ENCODE data around the gene RNASE13.
A peak's percentile ranks its signal among the peaks of the same experiment; 100 is the strongest.
"Not testable (repeated sequence)": the region's sequence is repeated elsewhere in the genome, so short reads cannot be mapped to it uniquely, and the experiment has no call there.

The RNASE13 gene

GRCh38 chr14:21022686-21023085 is 11.9 kb downstream of the RNASE13 start:
- no peak for DNase-seq (ENCODE audit: low spot score)

DNA sequence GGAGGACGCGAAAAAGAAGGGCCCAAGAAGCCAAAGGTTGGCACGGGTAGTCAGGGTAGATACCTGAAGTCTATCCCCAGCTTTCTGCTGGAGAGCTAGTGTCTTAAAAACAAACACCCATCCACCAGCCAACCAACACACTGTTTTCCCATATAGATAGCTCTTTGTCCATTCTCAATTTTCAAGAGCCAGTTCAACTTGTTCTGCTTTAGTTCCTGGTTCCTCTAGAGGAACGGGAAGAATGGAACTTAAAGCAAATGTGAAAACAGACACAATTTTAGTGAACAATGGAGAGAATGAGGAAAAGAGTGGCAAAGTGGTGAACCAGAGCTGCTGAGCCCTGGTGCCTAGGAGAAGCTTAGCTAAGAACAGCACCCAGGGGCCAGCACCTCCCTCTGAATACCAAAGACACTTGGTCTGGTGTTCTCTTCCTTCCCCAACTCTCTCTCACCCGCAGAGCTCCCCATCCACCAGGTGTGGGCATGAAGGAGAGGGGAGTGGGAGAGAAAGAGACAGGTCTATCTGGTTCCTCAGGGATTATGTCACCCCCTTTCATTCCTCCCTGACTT is 13.5 kb downstream of the RNASE13 start:
- DNase-seq (ENCODE audit: low spot score) = no peak

DNA sequence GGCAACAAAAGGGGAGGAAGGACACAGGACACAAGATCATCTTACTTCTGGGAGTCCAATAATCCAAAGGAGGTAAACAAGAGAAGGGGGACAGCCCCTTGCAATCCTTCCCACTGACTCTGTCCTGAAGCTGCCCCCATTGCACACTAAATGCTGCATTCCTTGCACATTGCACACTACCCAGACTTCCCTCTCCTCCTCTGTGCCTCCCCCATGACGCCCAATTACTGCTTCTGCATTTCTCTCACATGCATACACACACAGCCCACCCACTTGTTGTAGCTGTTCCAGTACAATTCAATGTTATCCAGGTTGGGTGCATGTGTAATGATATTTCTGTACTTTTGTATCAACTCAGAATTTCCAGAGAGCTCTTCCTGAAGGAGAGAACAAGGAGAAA is 15.2 kb downstream of the RNASE13 start:
- no peak for DNase-seq (ENCODE audit: low spot score)

DNA sequence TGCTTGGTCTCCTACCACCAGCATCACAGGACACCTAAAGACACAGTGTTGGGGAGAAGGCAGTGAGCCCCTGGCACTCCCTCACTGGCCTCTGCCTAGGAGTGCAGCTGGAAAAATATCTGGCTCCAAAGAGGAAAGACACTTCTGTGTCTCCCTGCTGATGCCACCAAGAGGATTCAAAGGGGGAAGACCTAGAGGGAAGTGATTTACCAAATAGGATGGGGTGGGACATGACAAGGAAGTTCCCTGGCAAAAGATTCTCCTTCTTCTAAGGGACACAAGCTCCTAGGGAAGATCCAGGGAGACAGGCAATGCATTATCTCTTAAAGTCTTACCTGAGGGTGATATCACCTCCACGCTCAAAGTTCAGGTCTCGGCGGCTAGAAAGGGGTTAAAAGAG is 15.8 kb downstream of the RNASE13 start:
- DNase-seq (ENCODE audit: low spot score) = no peak

- no peak for DNase-seq (ENCODE audit: low spot score)
Measured at GRCh38 chr14:21018286-21018685, 16.3 kb downstream of the RNASE13 start.

DNA sequence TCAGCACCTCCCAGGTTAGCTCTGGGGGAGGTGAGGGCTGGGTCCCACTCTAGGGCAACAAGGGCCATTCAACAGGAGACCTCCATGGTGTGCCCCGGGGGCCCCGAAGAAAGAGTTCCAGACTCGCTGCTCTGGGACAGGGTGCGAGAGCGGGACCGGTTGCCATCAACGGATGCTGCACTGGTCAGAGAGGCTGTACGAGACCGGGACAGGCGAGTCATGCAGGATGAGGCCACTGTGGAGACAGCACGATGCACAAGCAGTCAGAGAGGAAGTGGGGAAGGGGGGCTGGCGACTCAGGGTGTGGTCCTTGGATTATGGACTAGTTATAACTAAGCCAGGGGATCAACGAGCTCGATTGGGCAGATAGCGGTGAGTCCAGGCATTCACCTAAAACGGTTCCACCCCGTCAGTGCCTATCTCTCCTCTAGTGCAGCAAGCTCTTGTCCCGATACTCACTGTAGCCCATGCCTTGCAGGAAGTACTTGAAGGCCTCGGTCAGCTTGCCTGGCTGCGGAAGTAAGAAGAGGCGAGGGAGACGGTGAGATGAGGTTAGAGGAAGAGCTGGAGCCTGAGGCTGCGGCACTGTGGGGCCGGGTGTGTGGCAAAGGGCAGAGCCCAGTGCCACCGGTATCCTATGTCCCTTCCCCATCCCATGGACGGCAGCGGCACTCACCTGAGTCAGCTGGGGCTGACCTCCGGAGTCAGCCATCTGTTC is 16.9 kb downstream of the RNASE13 start:
- no peak for DNase-seq (ENCODE audit: low spot score)

GRCh38 chr14:21016413-21017190 is 18.0 kb downstream of the RNASE13 start:
- no peak for DNase-seq (ENCODE audit: low spot score)

- DNase-seq (ENCODE audit: low spot score) = no peak
Measured at GRCh38 chr14:21015312-21015711, 19.3 kb downstream of the RNASE13 start.

DNA sequence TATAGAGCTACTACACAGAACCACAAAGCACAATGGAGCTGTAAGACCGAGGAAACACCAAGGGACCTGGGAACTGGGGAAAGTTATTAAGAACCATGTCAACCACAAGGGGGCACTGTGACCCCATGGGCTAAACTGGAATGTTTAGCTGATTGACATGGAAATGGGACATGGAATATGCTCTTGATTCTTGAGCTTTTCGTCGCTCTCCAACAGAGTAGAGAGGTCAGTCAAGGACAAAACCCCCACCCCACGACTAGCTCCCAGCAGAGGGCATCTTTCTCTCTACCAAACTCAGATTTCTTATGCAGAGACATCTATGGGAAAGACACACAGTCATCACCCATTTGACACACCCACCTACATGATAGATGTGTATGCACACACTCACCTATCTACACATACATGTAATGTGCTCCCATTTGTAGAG is 19.8 kb downstream of the RNASE13 start:
- DNase-seq (ENCODE audit: low spot score) = peak; percentile 94

DNA sequence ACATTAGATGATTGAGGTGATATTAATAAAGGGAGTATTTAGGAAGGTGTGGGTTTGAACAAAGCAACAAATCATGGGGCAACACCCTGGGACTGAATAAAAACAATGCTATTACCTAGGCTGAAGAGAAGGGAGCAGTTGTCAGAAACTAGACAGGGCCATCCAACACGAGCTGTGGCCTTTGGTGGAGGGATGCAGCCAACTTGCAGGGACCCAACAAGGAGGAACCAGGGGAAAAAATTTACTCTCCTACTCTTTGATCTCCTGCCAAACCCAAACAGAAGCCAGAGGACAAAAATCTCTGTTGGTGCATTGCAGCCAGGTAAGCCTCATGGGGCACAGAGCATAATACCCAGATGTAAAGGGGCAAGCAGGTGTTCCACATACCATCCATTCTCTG is 23.5 kb downstream of the RNASE13 start:
- no peak for DNase-seq (ENCODE audit: low spot score)

- not testable (repeated sequence) for DNase-seq (ENCODE audit: low spot score)
Measured at GRCh38 chr14:21009721-21010120, 24.9 kb downstream of the RNASE13 start.

GRCh38 chr14:21003788-21004346 is 30.7 kb downstream of the RNASE13 start:
- DNase-seq (ENCODE audit: low spot score) = no peak

DNA sequence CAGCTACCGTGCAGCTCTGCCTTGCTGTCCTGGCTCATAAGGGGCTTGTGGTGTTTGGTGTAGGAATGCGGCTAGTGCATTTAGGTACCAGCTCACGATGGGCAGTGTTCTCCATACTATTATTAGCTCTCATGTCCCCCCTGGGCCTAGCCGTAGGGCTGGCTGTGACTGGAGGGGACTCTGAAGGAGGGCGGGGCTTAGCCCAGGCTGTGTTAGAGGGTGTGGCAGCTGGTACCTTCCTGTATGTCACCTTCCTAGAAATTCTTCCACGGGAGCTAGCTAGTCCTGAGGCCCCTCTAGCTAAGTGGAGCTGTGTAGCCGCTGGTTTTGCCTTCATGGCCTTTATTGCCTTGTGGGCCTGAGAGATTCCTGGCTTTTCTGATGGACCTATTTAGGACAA is 33.4 kb downstream of the RNASE13 start:
- DNase-seq (ENCODE audit: low spot score) = no peak

- no peak for DNase-seq (ENCODE audit: low spot score)
Measured at GRCh38 chr14:20999591-20999990, 35.0 kb downstream of the RNASE13 start.

DNA sequence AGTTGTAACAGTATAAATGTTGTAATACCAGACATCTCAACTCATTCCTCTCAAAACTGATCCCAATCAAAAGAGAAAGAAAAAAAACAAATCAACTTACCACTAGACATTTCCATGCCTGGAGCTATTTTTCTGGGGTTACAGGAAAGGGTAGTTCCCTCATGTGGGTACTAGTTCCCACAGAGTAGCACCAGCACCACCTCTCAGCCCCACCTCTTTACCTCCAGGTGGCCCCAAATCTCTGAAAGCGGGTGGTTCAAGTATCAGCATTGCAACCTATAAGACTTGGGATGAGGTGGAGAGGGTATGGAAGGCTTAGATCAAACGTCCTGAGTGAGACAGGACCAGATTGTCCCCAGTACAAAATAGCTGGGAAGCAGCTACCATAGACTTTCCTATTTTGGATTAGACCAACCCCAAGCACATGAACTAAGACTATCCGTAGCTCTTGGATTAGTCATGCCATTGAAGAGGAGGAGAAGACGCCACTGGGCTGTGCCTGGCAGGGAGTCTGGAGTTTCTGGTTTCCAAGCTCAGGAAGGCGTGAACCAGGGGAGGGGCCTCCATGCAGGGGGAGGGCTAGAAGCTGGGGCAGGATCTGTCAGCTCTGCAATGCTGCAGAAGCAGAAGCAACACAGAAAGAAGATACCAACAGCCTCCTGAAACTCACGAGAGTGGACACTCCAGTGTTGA is 35.8 kb downstream of the RNASE13 start, which contains the start of gene SLC39A2:
SLC39A2 (plus strand) TSS at position 620 of the 693 bp plus-strand sequence. CDS start 154 bp downstream, outside the sequence.
- no peak for DNase-seq (ENCODE audit: low spot score)

GRCh38 chr14:20998139-20998538 is 36.5 kb downstream of the RNASE13 start:
- DNase-seq (ENCODE audit: low spot score) = no peak

DNA sequence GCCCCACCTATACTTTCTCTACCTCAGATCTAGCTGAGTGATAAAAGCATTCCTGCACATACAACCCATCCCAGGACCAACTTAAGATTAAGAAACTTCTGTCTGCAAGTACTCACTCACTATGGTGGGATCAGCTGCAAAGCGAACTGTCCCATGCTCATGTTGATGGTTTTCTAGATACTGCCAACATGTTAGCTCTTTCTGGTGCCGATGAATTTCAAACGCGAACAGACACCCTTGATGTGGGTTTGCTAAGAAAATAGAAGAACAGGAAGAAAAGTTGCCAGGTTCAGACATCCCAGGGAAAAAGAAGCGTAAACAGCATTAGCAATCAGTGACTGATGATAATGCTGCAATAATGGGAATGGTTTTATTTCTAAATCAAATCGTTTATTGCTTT is 37.0 kb downstream of the RNASE13 start:
- DNase-seq (ENCODE audit: low spot score) = no peak

DNA sequence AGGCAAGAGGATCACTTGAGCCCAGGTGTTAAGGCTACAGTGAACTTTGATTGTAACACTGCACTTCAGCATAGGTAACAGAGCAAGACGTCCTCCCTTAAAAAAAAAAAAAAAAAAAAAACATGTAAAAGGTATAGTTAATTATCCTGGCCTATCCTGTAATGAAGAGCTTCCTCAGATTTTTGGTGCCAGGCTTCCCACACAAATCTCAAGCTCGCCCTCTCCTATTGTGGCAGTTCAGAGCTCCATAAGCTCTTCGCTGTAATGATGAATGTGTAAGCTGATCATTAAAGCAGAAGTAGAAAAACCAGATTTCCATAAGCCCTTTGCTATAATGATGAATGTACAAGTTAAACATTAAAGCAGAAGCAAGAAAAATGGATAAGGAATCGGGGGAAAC is 37.5 kb downstream of the RNASE13 start:
- no peak for DNase-seq (ENCODE audit: low spot score)

GRCh38 chr14:20996521-20996920 is 38.1 kb downstream of the RNASE13 start:
- no peak for DNase-seq (ENCODE audit: low spot score)

- peak; percentile 96 for DNase-seq (ENCODE audit: low spot score)
Measured at GRCh38 chr14:20989787-20990600, 44.6 kb downstream of the RNASE13 start, which contains the start of gene METTL17. Gene METTL17 (plus strand): TSS chr14:20989980. CDS start chr14:20990003, 23 bp downstream.

DNA sequence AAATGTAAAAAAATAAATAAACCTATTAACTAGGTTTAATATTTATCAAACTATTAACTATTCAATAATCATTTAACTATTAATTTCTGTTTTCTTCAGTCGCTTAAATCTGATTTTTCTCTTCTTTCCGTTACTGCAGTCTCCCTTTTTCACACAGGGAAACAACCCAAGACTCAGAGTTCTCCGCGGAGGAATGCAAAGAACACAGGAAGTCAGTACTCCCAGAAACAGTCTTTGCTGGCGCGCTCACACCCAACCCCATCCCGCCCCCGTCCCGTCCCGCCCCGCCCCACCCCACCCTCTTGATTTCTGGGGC is 45.2 kb downstream of the RNASE13 start:
- no peak for DNase-seq (ENCODE audit: low spot score)

Measured in putamen (tissue), 1 donor.